NCI-H446 treated with DMSO at 0.1 percent for 48 hours (cell line): Measurements from ENCODE around the gene GLDN.

Experiments
- DNase-seq: peaks from one replicate; lab custom pipeline; 2025; lab: John Stamatoyannopoulos, UW

GLDN gene

GRCh38 chr15:51356983-51357382 lies 15.5 kb downstream of the GLDN start:
- no peak for DNase-seq

GRCh38 chr15:51359981-51360380 lies 18.5 kb downstream of the GLDN start:
- no peak for DNase-seq

DNA sequence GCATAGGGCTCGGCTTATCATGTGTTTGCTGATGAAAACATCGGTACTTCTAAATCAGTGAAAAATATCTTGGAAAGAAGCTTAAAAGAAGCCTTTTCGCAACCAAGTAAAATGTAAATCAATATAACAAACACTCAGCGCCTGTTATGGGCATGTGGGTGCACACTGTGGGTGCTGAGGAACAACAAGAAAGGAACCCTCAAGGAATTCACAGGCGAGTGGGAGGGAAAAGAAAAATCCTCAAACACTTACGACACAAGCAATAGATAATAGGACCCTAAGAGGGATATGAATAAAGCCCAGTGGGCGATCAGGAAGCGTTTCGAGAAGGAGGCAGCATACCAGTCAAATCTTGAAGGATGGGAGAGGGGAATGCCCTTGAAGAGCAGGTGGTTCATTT lies 21.9 kb downstream of the GLDN start:
- DNase-seq = no peak

GRCh38 chr15:51365417-51365816 lies 24.0 kb downstream of the GLDN start:
- DNase-seq = no peak

DNA sequence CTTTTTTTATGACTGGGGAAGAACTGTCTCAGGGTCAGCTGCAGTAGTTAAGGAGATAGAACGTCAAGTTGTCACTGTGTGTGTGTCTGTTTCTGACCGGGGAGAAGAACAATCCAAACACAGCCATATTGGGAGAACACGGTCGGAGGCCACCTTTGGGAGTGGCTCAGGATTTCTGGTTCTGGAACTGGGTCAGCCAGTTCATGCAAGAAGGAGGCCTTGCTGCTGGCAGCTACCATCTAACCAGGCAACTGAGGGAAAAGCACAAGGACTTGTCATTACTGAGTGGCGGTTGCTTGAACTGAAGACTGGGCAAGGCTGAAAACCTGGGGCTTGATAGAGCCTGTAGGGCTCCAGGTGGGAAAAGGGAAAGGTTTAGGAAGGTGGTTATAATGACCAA lies 24.6 kb downstream of the GLDN start:
- no peak for DNase-seq

GRCh38 chr15:51366920-51367319 lies 25.5 kb downstream of the GLDN start:
- DNase-seq = no peak

- no peak for DNase-seq
Measured at GRCh38 chr15:51367322-51367976, 26.0 kb downstream of the GLDN start.

DNA sequence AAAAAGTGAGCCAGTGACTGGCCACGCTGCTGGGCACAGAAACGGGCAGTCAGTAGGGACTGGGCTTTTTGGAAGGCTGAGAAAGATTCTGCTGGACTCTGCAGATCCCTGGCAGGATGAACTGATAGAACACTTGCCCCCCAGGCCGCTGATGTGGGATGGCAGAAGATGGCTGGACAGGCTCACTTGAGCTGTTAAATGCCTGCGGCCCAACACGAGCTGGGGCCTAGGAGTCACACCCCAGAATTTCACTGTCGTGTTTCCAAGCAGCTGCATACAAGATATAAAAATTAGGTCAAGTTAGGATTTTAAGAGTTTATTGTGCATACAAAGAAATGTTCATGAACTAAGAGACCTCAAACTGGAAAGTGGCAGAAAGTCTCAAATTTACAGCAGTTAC lies 26.9 kb downstream of the GLDN start:
- DNase-seq = no peak

- DNase-seq = no peak
Measured at GRCh38 chr15:51368751-51369450, 27.4 kb downstream of the GLDN start.

GRCh38 chr15:51369451-51369761 lies 28.0 kb downstream of the GLDN start:
- no peak for DNase-seq

- no peak for DNase-seq
Measured at GRCh38 chr15:51371266-51371665, 29.8 kb downstream of the GLDN start.

DNA sequence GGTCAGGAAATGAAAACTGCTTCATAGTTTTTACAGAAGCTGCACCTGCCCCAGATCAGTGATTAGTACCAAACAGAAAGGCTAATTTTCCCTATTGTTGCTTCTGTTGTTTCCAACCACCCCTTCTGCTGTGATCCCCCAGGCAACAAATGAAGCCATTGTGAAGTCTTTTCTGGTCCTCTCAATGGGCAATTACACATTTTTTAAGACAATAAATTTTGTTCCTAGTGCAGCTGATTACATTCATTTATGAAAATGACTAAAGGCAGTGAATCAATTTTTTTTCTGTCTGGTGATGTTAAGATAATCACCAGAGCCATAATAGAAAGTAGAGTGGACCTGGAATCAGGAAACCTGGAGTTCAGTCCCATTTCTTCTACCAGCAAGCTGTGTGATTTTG lies 32.7 kb downstream of the GLDN start:
- DNase-seq = no peak

- no peak for DNase-seq
Measured at GRCh38 chr15:51375966-51376640, 34.6 kb downstream of the GLDN start.

DNA sequence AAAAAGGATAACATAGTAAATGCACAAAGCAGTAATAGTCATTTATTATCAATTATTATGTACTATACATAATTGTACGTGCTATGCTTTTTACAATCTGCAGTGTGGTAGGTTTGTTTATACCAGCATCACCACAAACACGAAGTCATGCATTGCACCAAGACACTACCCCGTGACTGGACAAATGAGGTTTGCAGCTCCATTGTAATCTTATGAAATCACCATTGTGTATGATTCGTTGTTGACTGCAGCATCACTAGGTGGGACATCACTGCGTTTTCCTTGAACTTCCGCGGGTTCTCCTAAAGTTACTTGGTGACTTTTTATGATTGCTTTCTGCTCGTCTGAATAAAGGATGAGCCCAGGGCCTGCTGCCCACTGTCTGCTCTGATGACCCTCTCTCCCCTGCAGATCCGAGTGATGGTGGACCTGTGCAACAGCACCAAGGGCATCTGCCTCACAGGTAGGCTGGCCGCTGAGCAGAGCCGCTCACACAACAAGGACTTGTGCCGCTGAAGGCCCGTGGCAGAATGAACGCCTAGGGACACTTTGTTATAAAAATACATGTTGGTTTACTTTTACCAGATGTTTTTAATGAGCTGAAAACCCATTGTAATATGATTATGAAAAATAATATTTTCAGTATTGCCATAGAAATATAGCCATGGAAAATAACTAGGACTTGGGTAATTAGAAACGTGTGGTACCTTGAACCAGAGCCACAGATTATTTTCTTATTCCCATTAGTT lies 35.8 kb downstream of the GLDN start:
- DNase-seq = no peak

- no peak for DNase-seq
Measured at GRCh38 chr15:51378406-51378805, 37.0 kb downstream of the GLDN start.

DNA sequence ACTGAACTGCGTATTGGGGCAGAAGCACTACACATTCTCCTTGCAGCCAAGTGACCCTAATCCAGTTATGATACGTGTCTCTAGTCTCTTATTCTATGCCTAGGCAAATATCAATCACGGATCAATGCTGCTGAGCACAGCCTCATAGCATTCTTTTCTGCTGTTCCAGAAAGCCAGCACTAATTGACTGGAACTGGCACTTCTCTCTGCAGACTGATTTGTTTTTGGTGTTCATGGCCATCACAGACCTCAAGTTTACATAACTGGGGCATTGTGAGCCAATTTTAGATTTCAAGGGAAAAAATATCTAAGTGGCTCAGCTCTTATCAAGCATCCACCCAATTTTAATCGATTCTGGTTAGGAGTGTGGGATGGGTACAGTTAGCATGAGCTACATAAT lies 37.9 kb downstream of the GLDN start:
- no peak for DNase-seq

DNA sequence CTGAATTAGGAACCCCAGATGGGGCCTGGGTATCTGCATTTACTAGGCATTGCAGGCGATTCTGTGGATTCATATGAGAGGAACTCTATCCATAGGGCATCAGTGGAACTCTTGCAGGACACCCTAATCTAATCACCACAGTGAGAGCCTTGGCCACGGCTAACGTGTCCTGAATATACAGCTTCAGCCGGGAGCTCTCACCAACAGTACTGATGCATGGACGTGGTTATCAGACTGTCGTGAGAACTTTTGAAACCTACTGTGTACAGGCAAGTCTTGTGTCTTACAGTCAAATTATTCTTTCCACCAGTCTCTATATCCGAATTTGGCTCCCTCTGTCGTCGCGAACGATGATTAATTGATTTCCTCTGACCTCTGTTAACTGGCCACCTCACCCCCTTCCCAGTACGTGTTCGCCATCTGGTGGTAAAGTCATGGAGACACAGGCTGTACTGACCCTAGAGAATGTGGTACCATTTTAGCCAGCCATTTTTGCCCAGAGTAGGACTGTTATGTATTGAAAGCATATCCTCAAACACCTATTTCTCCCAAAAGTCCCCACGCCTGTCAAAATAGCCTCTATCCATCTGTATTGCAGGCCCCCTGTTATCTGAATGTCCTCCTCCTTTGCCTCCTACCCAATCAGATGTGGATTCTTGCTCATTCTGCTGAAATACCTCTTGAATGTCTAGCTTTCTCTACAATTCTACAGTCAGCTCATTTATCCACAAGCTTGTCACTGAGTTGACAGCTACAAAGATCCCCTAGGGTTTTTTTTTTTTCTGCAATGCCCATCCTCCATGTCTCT lies 39.7 kb downstream of the GLDN start:
- DNase-seq = no peak

GRCh38 chr15:51382787-51383186 lies 41.3 kb downstream of the GLDN start:
- no peak for DNase-seq

DNA sequence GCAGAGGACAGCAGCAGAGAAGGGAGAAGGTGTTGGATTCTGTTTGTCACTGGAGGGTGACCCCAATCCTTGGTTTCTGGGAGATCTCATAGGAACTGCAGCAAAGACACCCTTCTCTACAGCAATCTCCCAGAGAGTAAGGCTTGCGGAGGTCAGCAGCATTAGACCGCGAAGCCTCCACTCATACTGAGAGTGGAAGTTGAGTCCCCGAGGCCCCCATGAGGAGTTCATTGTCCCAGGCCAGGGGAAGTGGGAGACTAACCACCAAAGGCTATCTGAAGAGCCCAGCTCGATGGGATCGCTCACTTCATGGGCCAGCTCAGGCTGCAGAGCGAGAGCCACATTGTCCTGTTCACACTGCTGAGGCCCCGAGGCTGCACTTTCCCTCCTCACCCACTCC lies 44.6 kb downstream of the GLDN start:
- DNase-seq = no peak

GRCh38 chr15:51386486-51386885 lies 45.0 kb downstream of the GLDN start:
- no peak for DNase-seq

GRCh38 chr15:51386960-51387698 lies 45.7 kb downstream of the GLDN start:
- no peak for DNase-seq
